Measurements from ENCODE around the gene CAV3.
"Not testable (repeated sequence)": the region's sequence is repeated elsewhere in the genome, so short reads cannot be mapped to it uniquely, and the experiment has no call there.

CAV3 gene

GRCh38 chr3:8733332-8734094, at the start of gene CAV3:
TSS of gene CAV3 (plus strand) at chr3:8733802. CDS start at chr3:8733877, 75 bp downstream.
- DNase-seq: no peak

GRCh38 chr3:8684992-8685391, 48.6 kb upstream of the CAV3 start:
- not testable (repeated sequence) for DNase-seq

GRCh38 chr3:8691295-8691694, 42.3 kb upstream of the CAV3 start:
- DNase-seq: not testable (repeated sequence)

GRCh38 chr3:8702560-8702959, 31.0 kb upstream of the CAV3 start:
- DNase-seq: no peak

- no peak for DNase-seq
Measured at GRCh38 chr3:8705575-8705974, 28.0 kb upstream of the CAV3 start.

DNA sequence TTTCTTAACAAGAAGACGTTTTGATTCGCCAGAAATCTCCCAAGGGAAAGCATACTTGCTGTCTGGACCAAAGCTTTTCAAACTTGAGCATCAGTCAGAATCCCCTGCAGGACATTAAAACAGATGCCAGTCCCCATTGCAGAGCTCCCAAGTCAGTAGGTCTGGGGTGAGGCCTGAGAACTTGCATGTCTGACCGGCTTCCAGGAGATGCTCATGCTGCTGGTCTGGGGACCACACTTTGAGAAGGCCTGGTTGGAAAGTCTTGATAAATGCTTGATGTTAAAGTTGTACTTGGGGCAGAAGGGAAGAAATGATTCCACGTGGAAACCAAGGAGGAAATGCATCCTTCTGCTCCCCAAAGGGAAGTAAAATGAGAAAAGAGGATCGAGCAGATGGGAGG, 24.3 kb upstream of the CAV3 start:
- no peak for DNase-seq

DNA sequence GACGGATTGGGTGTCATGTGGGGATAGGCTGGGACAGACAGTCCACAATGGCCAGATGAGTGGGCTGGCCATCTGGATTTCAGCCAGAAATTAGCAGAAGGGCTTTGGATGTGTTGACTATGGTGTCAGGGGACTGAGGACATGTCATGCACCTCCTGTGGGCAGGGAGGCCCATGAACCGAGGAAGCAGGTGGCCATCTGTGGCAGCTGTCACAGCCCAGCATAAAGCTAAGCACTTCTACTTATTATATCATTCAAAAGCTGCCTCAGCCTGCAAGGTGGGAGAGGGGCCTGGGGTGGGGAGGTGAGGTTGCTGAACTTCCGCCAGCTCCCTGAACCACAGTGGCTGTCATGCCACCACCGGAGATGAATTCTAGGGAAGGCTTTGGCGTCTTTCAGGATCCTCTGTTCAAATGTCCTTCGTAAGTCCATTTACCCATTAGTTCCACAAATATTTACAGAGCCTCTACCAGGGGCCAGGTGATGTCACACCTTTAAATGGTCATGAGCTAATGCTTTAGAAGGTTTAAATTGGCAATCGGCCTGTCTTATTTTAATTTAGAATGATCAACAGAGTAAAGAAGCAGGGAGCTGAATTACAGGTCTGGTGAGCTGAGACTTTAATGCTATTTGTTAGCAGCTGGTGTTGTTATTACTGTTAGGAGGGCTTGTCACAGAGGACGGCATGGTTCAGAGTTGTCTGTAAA, 23.6 kb upstream of the CAV3 start:
- no peak for DNase-seq

- DNase-seq: no peak
Measured at GRCh38 chr3:8712045-8712907, 21.3 kb upstream of the CAV3 start.

- DNase-seq: no peak
Measured at GRCh38 chr3:8712908-8713255, 20.7 kb upstream of the CAV3 start.

- no peak for DNase-seq
Measured at GRCh38 chr3:8713901-8714759, 19.5 kb upstream of the CAV3 start.

GRCh38 chr3:8715757-8716156, 17.8 kb upstream of the CAV3 start:
- DNase-seq: not testable (repeated sequence)

DNA sequence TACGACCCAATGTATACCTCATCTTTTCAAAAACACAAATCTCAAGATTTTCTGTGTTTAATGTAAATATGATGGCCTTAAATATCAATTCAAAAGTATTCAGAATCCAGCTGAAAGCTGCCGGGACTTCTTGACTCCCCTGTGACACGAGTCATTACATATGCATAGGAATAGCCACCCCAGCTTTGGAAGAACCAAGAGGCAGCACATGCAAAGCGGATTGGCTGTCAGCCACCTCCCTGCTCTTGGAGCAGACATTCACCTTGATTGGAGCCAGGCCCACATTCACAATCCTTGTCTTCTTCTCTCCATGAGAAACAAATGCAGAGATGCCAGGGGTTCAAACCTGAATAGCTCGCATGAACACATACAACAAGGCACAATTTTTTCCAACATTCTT, 10.8 kb upstream of the CAV3 start:
- DNase-seq: no peak

DNA sequence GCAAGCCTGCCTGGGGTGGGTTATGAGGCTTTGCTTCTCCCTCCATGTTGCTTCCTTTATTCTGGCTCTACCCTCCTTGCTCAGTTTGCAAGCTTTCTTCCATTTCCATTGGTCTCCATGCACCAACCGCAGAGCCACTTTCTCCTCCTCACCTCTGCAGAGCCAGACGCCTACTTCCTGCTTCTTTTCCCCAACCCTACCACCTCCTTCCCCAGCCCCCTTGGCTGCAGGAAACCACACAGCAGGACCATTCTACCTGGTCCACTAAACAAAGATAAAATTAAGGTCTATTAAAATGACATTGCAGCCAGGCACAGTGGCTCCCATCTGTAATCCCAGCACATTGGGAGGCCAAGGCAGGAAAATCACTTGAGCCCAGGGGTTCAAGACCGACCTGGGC, 10.0 kb upstream of the CAV3 start:
- DNase-seq: no peak

DNA sequence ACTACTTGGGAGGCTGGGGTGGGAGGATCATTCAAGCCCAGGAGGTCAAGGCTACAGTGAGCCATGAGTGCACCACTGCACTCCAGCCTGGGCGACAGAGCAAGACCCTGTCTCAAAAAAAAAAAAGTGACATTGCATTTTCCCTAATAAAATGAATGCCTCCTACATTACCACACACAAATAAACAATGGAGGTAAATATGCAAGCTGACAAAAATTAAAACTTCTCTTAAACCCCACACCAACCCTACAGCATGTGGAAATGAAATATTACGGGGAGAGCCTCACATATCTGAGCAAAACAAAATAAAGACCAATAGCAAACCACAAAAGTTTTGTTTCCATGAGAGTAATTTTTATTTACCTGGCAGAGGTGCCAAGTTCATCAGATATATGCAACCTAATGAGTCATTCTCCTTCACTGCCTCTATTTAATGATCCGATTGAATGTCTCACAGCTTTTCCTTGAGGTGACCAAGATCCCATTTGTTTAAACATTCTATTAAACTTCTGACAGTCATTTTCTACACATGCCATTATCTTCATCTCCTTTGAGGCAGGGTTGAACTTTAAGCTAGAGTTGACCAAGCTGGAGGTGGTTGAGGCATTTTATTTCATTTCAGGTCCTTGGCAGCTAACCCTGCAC, 9.4 kb upstream of the CAV3 start:
- peak; percentile 82 for DNase-seq

GRCh38 chr3:8727605-8728512, 5.7 kb upstream of the CAV3 start:
- no peak for DNase-seq

DNA sequence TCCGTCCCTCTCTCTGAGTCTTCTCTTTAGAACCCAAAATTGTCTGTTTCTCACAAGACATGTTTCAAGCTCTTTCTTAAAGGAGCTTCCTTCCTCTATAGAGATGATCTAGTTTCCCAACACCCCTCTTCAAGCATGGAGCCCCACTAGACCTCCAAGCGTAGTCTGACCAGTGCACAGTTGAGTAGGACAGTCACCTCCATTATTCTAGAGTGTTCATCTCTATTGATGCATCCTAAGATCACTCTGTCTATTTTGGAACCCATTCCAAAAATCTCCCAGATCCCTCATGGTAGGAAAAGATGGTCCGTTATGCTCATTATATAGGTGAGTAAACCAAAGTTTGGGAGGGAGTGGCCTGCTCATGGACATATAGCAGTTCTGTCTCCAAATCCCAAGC, 4.1 kb upstream of the CAV3 start:
- DNase-seq: no peak

DNA sequence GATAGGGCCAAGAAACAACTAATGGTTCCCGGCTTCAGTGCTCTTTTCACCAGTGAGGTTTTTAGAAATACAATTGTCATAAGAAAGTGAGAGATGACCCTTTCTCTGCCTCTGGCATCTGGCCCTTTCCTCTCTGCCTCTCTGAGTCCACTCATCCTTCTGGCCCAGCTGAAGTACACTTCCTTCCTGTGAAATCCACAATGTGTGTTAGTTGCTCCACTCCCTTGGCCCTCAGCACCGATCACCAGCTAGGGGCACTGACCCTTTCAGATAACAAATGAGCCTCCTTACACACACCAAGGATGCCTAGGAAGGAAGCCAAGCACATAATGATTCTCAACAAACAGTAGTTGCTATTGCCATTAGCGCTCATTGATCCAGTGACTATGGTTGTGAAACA, 2.9 kb upstream of the CAV3 start:
- peak; percentile 27 for DNase-seq

DNA sequence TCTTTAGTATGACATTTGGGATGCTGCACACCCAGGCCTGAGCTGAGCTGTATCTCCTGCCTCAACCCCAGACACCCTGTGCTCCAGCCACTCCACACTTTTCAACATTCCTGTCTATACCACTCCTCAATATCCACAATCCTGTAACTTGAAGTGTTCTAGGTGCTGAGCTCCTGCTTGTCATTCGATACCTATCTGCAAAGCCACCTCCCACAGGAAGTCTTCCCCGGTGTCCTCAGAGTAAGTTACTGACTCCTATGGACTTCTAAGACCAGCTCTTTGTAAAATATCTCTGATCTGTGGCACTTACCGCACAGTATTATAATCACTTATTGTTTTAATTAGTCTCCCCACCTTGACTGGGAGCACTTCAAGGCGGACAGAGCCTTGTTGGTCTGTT, 1.2 kb upstream of the CAV3 start:
- no peak for DNase-seq

DNA sequence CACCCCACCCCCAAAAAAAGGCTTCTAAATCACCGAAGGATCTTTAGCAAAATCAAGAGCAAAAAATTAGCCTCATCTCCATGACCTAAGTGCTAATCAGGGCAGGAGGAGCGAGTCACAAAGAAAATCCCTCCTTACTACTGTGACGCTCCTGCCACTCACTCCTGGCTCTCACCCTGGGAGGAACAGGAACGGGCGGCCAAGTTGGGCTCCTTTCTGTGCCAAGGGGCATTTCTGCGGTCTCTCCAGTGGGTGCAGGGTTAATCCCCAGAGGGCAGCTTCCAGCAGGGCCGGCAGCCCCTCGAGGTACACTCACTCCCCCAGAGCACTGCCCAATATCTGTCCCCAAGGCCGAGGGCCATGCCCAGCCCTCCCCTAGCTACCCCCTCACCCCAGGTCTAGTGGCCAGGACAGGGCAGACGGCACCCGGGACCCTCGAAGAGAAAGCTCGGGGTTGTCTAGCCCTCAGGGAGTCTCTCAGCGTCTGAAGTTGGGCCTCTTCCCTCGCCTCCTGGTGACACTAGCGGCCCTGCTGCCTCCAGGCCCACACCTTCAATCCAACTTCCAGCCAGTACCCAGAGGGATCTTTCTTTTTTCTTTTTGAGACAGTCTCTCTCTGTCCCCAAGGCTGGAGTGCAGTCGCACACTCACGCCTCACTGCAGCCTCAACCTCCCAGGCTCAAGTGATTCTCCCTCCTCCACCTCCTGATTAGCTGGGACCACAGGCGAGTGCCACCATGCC, 706 bp downstream of the CAV3 start:
- DNase-seq: no peak

DNA sequence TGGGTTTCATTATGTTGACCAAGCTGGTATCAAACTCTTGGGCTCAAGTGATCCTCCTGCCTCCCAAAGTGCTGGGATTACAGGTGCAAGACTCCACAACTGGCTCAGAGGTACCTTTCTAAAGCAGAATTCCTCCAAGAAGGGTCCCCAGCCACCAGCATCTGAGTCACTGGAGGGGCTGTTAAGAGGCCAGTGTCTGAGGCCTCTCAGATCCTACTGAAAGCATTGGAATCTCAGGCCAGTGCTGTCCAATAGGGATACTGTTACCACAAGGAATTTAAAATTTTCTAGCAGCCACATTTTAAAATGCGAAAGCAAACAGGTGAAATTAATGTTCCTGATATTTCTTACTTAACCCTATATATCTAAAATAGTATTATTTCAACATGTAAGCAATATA, 1.3 kb downstream of the CAV3 start:
- no peak for DNase-seq
